ENCODE results near the gene FGF2. TPM values are rescaled to one million over a fixed set of nuclear protein-coding genes. Genes with fewer than 3 reads are reported as not detected.
"Not testable (repeated sequence)": the region's sequence is repeated elsewhere in the genome, so short reads cannot be mapped to it uniquely, and the experiment has no call there.

Gene FGF2
- 20.7 and 25.5 TPM in 2 replicates for total RNA-seq (2014; rRNA removed; shearing (Covaris generic))

GRCh38 chr4:122826553-122827257 is at the start of gene FGF2:
FGF2 (plus strand) TSS chr4:122826831; CDS start chr4:122827175, 344 bp downstream.
- peak; percentile 61 for DNase-seq (ENCODE audit: low read depth)

DNA sequence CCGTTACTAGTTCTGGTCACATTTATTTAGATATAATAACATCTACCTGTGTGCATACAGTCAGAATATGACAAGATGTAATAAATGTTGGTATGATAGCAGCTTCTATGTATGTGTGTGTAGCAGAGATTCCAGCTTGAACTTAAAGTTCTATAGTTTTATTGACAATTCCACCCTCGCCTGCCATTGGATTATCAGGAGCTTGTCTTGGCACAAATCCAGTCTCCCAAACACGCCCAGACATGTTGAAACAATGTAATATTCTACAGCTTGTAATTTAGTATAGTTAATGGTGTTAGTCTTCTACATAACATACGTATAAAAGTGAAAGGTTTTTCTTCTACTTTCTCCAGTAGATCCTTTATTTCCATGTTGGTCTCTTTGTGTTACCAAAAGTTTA is 49.7 kb upstream of the FGF2 start:
- DNase-seq (ENCODE audit: low read depth): no peak

- DNase-seq (ENCODE audit: low read depth): peak; percentile 61
Observed at GRCh38 chr4:122777846-122778673, 48.6 kb upstream of the FGF2 start.

- no peak for DNase-seq (ENCODE audit: low read depth)
Observed at GRCh38 chr4:122781486-122781885, 45.1 kb upstream of the FGF2 start.

GRCh38 chr4:122783301-122784215 is 43.1 kb upstream of the FGF2 start:
- peak; percentile 96 for DNase-seq (ENCODE audit: low read depth)

DNA sequence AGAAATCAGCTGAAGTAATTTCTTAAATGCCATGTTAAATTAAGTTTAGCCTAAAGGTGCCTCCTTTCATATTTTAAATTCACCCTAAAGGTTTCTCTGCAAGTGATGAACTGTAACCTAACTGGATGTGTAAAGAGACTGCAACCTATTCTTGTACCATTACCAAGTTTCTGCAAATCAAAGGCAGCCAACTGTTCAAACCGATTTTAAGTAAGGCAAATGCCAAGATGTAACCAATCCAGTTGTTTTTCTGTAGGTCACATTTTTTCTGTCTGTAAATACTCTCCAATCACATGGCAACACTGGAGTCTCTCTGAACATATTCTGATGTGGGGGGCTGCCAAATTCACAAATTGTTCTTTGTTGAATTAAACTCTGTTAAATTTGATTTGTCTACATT is 42.4 kb upstream of the FGF2 start:
- DNase-seq (ENCODE audit: low read depth): no peak

DNA sequence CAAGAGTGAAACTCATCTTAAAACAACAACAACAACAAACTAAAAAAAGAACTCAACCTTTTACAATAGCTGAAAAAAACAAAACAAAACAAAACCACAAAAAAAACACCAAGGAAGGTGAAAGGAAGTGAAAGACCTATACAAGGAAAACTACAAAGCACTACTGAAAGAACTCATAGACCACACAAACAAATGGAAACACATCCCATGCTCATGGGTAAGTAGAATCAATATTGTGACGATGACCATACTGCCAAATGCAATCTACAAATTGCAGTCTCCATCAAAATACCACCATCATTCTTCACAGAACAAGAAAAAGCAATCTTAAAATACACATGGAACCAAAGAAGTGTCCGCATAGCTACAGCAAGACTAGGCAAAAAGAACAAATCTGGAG is 41.5 kb upstream of the FGF2 start:
- DNase-seq (ENCODE audit: low read depth): no peak

GRCh38 chr4:122786296-122786695 is 40.3 kb upstream of the FGF2 start:
- DNase-seq (ENCODE audit: low read depth): not testable (repeated sequence)

- DNase-seq (ENCODE audit: low read depth): not testable (repeated sequence)
Observed at GRCh38 chr4:122786920-122787319, 39.7 kb upstream of the FGF2 start.

- DNase-seq (ENCODE audit: low read depth): no peak
Observed at GRCh38 chr4:122787940-122788339, 38.7 kb upstream of the FGF2 start.

DNA sequence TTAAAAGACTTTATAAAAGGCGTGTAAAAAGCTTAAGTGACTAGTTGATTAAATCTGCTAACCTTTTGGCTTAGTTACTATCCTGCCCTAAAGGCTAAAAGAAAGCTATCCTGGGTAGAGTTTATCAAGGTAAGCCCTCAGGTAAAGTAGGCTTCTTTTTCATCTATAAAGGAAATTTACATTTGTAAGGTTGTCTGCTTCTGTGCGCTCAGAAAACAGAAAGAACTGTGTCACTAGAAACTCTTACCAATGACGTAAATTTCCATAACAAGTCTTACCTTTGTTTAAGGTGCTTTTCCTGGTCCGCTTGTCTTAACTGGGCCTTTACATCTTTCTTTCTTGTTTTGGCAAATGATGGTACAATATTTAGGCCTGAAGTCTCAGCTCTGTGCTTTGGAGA is 37.7 kb upstream of the FGF2 start:
- no peak for DNase-seq (ENCODE audit: low read depth)

- DNase-seq (ENCODE audit: low read depth): no peak
Observed at GRCh38 chr4:122793811-122794210, 32.8 kb upstream of the FGF2 start.

DNA sequence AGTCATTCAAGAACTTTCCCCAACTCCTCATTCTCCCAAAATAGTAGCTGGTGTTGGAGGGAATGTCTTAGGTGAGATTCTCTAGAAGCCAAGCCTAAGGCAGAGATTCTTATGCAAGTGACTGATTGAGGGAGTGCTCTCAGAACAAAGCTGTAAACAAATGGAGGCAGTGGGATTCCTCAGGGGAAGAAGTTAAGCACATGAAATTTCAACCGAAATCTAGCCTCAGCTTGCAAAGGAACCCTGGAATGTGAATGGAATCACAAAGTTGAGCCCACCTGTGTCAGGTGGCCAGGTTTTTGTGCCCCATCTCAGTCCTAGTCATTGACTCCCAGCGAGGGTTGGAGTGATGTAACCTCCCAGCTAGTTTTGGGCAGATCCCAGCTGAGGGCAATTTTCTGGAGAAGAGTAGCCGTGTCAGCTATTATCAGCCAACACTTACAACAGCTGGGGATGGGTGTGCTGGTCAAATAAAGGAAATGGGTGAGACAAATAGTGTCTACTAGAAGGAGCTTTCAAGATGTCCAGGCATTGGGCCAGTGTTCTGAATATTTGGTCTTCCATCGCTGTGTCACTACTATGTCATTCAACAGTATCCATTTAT is 29.7 kb upstream of the FGF2 start:
- DNase-seq (ENCODE audit: low read depth): no peak

DNA sequence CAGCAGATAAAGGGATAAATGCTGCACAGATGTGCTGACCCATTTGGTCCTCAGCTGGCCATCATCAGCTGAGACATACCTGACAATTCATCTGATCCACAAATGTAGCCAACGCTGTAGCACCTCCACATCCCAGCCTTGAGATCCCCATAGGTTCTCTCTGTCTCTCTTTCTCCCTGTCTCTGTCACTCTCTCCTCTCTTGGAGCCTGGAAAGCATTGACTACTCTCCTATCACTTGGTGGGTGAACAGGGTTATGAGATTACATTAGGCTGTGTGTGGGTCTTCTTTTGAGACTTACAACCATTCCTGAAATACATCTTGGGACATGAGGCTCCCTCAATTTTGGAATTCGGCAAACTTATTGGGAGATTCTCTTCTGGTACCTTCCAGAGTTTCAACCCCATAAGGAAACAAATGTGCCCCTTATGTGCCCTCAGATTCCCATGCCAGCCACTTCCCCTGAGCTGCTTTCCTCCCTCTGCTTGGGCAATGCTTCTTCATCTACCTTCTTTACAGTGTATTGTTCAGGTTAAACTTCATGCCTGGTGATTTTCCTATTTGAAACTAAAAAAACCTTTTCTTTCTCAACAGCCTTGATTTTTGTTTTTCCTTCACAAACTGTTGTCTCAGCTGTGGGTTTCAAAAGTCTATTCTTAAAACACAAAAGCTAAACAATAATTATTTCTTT is 29.1 kb upstream of the FGF2 start:
- peak; percentile 9 for DNase-seq (ENCODE audit: low read depth)

DNA sequence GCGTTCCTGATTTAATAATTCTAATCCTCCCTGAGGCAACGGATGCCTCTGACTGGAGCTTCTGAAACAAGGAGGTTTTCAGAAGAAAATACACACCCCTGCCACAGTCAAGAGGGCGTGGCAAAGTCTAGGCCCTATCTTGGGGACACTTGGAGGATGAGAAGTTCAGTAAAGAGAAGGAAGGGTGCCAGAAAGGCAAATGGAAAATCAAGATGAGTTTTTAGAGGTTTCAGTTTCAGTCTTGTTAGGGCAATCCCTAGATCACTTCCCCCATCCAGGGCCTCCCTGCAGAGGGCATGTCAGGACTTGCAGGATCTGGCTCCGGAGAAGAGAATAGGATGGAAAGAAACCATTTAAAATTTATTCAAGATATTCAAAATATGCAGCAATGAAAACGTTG is 28.5 kb upstream of the FGF2 start:
- DNase-seq (ENCODE audit: low read depth): peak; percentile 94

GRCh38 chr4:122798917-122799316 is 27.7 kb upstream of the FGF2 start:
- DNase-seq (ENCODE audit: low read depth): no peak

- DNase-seq (ENCODE audit: low read depth): no peak
Observed at GRCh38 chr4:122803788-122804208, 22.8 kb upstream of the FGF2 start.

GRCh38 chr4:122806981-122807679 is 19.5 kb upstream of the FGF2 start:
- DNase-seq (ENCODE audit: low read depth): no peak

DNA sequence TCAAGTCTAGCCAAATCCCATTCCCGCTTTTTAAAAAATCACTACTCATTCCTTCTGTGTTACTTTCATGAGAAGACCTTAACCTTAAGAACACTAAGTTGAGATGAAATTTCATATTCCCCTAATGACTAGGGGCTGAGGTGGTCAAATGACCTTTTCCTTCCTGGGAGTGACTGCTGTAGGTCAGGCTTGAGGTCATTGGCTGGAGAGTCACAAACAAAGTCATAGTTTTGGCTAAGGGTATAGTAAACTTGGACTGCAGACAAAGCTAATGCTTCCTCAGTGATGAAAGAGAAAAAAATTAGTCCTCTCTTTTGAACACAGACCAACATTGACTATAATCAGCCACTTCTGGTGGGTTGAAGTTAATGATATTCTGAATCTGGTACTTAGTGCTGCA is 16.0 kb upstream of the FGF2 start:
- DNase-seq (ENCODE audit: low read depth): no peak

DNA sequence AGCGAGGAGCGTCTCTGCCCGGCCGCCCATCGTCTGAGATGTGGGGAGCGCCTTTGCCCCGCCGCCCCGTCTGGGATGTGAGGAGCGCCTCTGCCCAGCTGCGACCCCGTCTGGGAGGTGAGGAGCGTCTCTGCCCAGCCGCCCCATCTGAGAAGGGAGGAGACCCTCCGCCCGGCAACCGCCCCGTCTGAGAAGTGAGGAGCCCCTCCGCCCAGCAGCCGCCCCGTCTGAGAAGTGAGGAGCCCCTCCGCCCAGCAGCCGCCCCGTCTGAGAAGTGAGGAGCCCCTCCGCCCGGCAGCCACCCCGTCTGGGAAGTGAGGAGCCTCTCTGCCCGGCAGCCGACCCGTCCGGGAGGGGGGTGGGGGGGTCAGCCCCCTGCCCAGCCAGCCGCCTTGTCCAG is 14.8 kb upstream of the FGF2 start:
- DNase-seq (ENCODE audit: low read depth): not testable (repeated sequence)
